ENCODE results near the gene SPIRE2. TPM values are rescaled to one million over a fixed set of nuclear protein-coding genes. Genes with fewer than 3 reads are reported as not detected.
A peak's percentile ranks its signal among the peaks of the same experiment; 100 is the strongest.

SPIRE2 gene
- total RNA-seq, 1 experiment from 2014 or later = 6.9 TPM

DNA sequence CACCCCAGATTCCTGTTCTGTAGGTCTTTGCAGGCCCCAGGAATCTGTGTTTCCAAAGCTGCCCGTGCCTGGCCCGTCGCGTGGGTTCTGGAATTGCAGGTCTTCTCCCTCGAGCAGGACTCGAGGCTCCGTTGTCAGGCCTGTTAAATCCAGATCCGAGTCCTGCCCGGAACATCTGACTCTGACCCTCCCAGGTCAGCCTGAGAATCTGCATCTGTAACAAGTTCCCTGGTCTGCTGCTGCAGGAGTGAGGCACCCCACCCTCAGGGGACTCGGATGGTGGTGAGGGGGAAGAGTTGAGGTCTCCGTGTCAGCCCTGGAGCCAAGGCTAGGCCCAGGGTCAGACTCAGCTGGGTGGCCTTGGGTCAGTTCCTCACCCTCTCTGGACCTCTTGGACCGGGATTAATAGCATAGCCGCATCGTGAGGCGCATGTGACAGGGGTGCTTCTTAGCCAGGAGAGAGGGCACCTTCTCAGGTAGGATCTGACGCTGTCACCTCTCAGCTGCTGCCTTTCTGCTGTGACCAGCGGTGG lies 8.8 kb downstream of the SPIRE2 start:
- no peak for DNase-seq (ENCODE audit: low spot score)

GRCh38 chr16:89841275-89841674 lies 13.0 kb downstream of the SPIRE2 start:
- DNase-seq (ENCODE audit: low spot score) = no peak

- peak; percentile 92 for DNase-seq (ENCODE audit: low spot score)
Observed at GRCh38 chr16:89842471-89843408, 14.5 kb downstream of the SPIRE2 start.

GRCh38 chr16:89843409-89844350 lies 15.4 kb downstream of the SPIRE2 start:
- no peak for DNase-seq (ENCODE audit: low spot score)

DNA sequence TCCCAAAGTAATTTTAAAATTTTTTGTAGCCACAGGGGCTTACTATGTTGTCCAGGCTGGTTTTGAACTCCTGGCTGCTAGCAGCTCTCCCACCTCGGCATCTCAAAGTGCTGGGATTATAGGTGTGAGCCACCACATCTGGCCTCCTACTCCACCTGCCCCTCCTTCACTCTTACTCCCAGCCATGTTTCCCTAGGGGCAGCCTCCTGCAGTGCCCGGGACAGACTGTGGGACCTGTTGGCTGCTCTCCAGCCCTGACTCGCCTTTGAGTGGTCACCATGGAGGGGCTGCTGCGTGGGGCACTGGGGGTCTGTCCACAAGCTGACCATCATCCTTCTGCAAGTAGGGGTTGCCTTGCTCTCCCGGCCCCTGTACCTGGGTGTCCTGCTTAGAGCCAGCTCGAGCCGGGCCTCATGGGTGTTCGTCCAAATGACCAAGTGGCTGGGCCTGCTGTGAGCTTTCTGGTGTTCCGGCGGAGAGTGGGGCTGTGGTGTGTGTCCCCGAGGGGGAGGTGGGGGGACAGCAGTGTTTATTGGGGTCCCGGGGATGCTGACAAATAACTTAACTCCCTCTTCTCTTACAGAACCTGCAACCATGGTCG lies 16.6 kb downstream of the SPIRE2 start:
- no peak for DNase-seq (ENCODE audit: low spot score)

DNA sequence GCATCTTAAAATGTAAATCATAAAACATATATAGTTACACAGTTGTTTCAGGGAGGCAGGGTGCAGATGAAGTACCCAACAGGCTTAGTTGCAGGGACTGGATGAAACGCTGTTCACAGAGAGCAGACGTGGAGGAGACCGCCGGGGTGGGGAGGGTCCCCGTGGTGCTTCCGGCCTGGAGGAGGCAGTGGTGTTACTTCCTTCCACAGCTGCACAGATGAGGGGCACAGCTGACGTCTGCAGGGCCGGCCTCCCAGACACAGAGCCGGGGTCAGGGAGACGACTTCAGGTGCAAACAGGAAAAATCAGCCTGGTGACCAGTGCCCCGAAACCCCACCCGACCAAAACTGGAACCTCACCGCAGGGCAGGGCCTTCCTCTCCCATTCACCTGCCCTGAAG lies 17.1 kb downstream of the SPIRE2 start:
- no peak for DNase-seq (ENCODE audit: low spot score)

DNA sequence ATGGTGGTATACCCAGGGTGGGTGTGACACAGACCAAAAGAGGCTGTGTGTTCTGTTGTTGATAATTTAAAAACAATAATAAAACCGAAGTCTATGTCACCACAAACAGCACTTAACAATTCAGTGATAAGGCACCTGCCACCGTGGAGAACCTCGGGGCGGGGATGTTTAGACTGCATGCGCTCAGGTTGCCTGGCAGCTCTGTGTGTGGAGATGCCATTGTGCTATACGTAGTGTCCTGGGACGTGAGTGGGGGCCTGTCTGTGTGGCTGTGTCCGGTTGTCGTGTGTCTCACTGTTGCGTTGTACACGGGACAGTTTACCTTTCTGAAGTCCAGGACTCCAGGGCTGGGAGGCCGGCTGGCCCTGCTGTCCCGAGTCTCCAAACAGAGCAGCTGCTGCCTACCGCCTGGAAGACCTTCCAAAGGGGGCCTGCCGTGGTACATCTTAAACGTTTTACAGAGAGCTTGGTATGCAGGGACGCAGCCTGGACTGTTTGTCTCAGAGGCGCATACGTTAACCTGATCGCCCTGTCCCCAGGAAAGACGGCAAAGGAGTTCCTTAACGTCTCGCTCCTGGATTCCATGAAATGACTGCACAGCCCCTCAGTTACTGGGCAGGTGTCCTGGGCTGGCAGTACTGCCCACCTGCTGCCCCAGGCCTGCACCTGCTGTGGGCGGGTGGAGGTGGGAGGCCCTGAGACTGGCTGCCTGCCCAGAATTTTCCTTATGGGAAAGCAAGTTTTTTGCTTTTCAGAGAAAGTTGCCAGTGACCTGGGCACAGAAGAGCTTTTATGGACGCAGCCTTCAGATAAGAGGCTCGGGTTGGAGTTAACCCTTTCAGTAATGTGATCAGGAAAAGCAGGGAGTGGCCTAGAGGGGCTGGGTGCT lies 19.0 kb downstream of the SPIRE2 start:
- no peak for DNase-seq (ENCODE audit: low spot score)

GRCh38 chr16:89847940-89848297 lies 19.6 kb downstream of the SPIRE2 start:
- no peak for DNase-seq (ENCODE audit: low spot score)

DNA sequence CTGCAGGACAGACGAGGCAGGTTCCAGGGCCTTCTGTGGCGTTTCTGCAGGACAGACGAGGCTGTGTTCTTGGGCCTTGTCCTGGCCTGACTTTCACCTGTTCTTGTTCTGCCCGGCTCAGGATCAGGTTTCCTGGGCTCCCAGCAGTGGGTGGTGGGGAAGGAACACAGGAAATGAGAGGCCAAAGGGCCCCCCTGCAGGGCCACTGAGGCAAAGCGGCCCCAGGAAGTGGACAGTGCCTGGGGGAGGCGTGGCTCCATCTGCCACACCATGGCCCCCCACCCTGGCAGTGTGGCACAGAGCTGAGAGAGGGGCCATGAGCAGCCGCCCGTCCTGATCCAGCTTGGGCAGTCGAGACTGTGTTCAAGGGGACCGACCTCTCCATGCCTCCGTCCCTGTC lies 20.7 kb downstream of the SPIRE2 start:
- no peak for DNase-seq (ENCODE audit: low spot score)

- no peak for DNase-seq (ENCODE audit: low spot score)
Observed at GRCh38 chr16:89853306-89853993, 25.2 kb downstream of the SPIRE2 start.

- DNase-seq (ENCODE audit: low spot score) = no peak
Observed at GRCh38 chr16:89855301-89855945, 27.1 kb downstream of the SPIRE2 start.

GRCh38 chr16:89855986-89856385 lies 27.7 kb downstream of the SPIRE2 start:
- DNase-seq (ENCODE audit: low spot score) = no peak

DNA sequence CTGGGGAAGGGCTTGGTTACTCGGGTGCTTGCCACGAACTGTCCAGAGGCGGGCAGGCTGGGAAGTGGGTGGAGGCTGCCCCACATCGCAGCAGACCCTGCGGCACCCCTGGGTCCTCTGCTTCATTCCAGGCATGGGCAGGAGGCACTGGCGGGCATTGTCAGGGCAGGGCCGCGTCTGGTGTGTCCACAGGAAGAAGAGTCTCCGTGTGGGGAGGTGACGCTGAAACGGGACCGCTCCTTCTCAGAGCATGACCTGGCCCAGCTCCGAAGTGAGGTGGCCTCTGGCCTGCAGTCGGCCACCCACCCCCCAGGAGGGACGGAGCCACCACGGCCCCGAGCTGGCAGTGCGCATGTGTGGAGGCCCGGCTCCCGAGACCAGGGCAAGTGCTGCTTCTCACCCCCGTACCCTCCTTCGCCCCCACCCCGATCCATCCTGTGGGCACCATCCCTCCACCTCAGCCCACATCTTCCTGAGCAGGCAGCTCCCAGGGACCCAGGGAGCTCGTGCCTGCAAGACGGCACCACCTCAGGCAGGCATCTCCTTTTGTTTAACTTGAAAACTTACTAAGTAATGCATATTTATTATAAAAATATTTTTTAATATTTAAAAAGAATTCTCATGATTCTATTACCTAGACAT lies 30.8 kb downstream of the SPIRE2 start:
- no peak for DNase-seq (ENCODE audit: low spot score)

GRCh38 chr16:89859615-89860007 lies 31.3 kb downstream of the SPIRE2 start:
- no peak for DNase-seq (ENCODE audit: low spot score)

GRCh38 chr16:89860747-89861304 lies 32.6 kb downstream of the SPIRE2 start:
- DNase-seq (ENCODE audit: low spot score) = peak; percentile 42

DNA sequence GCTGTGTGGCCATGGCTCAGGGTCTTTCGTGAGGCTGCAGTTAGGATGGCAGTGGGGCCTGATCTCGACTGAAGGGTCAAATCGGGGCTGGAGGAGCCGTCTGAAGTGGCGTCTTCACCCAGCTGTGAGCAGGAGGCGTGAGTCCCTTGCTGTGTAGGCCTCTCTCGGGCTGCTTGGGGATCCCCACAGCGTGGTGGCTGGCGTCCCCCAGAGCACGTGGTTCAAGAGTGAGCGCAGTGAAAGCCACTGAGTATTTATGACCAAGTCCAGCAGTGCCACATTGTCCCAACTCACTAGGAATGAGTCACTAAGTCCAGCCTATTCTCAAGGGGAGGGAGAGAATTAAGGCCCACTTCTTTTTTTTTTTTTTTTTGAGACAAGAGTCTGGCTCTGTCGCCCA lies 33.4 kb downstream of the SPIRE2 start:
- no peak for DNase-seq (ENCODE audit: low spot score)

DNA sequence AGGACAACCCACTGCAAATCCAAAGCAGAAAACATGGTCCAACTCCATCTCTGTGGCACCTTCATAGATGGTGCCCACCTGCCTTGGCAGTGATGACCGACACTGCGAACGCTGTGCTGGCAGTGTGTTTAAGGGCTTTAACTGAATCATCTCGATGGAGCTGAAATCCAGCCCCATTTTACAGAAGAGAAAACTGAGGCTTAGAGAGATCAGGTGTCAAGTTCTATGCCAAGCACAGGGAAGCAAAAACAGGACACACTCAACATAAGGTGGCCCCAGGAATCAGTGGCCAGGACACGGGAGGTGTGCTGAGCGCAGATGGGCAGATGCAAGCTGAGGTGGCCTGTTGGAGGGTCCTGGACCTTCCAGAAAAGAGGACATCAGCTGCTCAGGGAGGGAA lies 34.5 kb downstream of the SPIRE2 start:
- DNase-seq (ENCODE audit: low spot score) = no peak

DNA sequence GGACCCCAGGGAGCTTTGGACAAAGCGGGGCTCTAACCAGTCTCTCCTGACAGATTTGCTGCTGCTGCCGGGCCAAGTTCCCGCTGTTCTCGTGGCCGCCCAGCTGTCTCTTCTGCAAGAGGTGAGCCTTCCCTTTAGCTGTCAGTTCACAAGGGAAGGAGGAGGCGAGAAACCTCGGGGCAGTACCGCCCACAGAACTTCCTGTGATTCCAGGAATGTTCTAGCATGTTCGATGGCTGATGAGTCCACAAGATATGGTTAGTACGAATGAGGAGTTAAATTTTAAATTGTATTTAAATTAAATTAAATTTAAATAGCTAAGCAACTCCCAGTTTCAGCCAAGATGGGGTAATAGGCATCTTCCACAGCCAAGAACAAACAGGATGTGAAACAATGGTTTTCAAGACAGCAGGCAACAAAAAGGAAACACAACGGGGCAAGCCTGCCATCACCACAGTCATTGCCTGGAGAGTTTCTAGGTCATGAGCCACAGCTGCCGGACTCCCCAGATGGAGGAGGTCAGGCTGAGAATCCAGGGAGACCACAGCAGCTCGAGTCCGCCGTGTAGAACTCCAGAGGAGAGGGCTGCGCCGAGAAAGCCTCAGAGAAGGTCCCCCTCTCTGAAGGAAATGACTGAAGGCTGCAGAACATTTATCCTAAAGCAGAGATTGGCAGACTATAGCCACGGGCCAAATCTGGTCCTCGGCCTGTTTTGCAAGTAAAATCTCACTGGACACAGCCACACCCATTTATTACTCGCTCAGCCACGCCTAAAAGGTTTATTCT lies 35.7 kb downstream of the SPIRE2 start:
- no peak for DNase-seq (ENCODE audit: low spot score)
